MM.1S (cell line): ENCODE measurements around the gene FRMD4B.

Source experiments
- EZH2 ChIP-seq: fragments of 300-600 bp; sonication (generic); optimal IDR thresholded peaks from 2 replicates; pipeline ENCODE3; 2017; ENCODE audit warnings: low read depth, mild to moderate bottlenecking, antibody characterized with exemption, low read length, mixed read lengths
- TF ChIP-seq, protein P1 (sequence below): fragments of 300-600 bp; sonication (generic); IDR thresholded peaks from 2 replicates; pipeline ENCODE4 v1.5.1; 2016; ENCODE audit warnings: antibody characterized with exemption, low read length, mixed read lengths

DNA sequence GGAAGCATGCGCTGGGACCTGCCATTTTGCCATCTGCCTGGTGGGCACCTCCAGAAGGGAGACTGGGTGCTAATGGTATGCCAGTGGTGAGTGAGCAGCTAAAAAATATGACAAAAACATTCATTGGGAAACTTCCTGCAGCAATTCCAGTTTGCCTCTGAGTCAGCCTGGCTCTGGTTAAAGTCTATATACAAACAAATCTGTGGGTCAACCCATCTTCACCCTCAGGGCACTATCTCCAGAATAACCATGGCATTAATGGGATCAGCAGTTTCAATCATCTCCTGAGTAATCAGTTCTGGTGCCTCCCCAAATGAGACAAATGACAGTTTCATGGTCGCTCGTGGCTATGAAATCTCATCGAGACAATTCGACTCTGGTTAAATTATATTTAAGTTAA is 21.5 kb downstream of the FRMD4B start:
- TF ChIP-seq, protein P1, sequence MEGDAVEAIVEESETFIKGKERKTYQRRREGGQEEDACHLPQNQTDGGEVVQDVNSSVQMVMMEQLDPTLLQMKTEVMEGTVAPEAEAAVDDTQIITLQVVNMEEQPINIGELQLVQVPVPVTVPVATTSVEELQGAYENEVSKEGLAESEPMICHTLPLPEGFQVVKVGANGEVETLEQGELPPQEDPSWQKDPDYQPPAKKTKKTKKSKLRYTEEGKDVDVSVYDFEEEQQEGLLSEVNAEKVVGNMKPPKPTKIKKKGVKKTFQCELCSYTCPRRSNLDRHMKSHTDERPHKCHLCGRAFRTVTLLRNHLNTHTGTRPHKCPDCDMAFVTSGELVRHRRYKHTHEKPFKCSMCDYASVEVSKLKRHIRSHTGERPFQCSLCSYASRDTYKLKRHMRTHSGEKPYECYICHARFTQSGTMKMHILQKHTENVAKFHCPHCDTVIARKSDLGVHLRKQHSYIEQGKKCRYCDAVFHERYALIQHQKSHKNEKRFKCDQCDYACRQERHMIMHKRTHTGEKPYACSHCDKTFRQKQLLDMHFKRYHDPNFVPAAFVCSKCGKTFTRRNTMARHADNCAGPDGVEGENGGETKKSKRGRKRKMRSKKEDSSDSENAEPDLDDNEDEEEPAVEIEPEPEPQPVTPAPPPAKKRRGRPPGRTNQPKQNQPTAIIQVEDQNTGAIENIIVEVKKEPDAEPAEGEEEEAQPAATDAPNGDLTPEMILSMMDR: no peak
- TF ChIP-seq EZH2: no peak
